GM19324 (cell line): ENCODE data around the gene MSANTD3.

Experiments
- ATAC-seq: cut with Tn5 transposase; IDR thresholded peaks from one replicate; pipeline ENCODE4 v1.9.1; 2021; ENCODE audit warnings: mild to moderate bottlenecking, moderate library complexity; ENCODE audit not compliant: unreplicated experiment, low FRiP score

The MSANTD3 gene

DNA sequence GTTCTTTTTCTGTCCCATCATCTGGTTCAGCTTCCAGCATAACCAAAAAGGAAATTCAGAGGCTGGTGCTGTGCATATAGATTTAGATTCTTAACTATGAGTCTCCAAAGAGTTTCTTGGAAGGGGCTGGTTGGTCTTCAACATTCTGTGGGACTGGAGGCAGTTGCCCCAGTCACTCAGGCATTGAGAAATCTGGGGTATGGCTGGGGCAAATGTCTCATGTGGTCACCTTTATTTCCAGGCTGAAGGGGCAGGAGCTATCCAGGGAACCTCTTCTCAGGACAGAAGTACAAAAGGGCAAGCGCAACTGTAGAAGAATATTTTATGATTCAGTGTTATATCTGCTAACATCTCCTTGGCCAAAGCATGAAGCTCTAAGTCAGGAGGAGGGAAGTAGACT is 30.6 kb downstream of the MSANTD3 start:
- ATAC-seq: no peak

DNA sequence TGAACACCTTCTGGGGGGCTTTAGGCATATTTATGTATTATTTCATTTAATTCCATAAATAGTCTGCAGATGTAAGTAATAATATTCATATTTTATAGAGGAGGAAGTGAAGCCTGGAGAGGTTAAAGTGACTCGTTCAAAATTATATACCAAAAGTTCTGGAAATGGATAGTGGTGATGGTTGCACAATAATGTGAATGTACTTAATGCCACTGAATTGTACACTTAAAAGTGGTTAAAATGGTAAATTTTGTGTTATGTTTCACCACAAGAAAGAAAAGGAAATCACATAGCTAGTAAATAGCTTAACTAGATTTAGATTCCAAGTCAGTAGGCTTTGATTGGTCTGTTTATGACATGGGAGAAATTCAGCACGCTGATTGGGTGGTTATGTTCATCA is 33.0 kb downstream of the MSANTD3 start:
- no peak for ATAC-seq

DNA sequence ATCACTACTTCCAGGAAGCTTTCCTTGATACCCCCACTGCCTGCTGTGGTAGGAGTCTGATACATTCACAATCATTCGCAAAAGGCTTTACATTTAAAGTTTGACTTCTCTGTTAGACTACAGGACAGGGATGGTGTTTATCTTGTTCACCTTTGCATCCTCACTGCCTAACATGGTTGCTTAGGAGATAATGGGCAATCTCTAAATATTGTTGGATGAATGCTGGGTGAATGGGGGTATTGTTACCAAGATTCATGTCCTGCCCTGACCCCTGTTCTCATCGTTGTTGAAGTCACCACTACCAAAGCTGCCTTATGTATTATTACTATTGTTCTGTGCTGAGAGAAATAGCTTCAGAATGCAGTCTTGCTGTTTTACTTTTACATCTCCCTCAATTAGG is 38.3 kb downstream of the MSANTD3 start:
- ATAC-seq: no peak

DNA sequence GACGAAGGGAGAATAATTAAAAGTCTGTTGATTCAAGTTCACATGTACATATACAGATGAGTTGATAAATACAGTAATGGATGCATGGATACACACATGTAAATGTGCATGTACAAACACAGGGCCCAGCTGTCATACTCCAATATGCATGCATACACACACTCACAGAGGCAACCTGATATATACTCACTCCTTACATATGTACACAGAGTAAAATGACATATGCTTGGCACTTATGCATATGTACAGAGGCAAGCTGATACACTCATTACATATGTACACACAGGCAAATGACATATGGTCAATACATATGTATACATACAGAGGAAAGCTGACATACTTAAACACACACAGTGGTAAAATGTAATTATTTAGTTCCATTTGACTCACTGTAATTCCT is 38.8 kb downstream of the MSANTD3 start:
- ATAC-seq: no peak

DNA sequence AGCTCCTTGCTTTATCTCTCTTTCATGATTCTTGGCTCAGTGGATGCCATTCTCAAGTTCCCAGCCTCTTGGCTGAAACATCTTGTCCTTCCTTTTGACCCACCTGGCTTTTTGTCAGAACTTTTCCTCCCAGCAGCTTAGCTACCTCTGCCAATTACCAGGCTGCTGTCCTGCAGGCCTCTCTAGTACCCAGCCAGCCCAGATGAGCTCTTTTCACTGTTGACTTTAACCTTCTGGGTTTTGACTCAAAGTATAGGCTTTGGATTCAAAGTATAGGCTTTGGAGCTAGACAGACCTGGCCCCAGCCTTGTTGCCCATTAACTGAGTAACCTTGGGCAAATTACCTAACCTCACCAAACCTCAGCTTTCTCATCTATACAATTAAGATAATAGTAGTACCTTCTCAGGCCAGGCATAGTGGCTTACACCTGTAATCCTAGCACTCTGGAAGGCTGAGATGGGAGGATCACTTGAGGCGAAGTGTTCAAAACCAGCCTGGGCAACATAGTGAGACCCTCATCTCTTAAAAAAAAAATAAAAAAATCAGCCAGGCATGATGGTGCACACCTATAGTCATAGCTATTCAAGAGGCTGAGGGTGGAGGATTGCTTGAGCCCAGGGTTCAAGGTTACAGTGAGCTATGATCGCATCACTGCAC is 39.4 kb downstream of the MSANTD3 start:
- ATAC-seq: no peak

DNA sequence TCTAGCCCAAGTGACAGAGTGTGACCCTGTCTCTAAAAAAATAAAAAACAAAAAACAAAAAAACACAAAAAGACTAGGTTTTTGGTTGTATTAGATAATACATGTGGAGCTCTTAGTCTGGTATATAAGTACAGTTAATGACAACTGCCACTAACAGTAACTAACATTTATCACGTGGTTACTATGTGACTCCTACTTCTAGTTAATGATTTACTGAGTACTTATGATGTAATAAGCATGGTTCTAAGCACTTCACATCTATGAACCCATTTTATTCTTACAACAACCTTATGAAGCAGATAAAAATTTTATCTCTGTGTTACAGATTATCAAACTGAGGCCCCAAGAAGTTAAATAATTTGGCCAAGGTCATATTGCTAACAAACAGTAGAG is 39.9 kb downstream of the MSANTD3 start:
- ATAC-seq: no peak

DNA sequence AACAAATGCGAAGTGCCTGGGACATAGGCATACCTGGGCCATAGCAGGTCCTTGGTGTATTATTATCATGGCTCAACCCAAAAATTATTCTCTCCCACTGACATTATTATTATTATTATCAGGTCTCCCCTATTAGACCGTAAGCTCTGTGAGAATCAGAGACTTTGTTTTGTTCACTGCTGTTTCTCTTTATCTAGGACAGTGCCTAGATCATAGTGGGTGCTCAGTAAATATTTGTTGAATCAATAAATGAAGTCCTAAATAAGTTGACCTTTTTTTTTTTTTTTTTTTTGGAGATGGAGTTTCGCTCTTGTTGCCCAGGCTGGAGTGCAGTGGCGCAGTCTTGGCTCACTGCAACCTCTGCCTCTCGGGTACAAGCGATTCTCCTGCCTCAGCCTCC is 41.1 kb downstream of the MSANTD3 start:
- no peak for ATAC-seq

DNA sequence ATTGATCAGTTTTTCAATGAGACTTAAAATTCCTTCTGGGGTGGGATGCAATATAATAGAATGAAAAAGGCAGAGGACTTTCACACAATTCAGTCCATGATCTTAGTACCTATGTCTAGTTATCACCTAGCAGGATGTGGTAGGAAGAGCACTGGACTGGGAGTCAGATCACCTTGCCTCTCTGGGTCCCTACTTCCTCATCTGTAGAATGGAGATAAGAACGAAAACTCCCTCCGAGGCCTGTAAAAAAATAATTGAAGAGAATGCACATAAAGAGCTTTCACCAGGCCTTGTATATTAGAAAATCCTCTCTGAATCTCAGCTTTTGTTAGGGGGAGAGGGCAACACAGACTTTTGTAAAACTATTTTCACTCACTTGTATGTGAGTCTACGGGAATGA is 45.3 kb downstream of the MSANTD3 start:
- ATAC-seq: no peak

DNA sequence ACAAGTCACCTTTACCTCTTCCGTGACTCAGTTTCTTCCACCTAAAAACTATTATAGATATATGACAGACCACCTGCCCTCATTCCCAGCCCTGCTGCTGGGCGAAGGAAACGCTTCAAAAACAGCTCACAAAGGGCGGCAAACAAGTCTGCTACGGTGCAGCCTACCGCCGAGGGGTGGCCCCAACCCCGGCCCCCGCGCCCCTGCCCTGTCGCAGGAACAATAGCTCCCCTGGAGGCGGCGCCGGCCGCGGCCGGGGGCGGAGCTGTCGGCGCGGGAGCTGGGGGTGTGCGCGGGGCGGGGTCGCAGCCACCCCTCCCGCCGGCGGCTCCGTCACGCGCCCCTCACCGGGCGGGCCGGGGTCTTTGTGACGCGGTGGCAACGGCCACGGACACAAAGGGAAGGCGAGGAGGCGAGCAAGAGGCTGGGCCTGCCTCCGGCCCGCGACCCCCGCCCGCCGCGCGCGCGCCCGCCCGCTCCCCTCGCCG is 45.9 kb downstream of the MSANTD3 start, which contains the start of gene TMEFF1:
Gene TMEFF1 (plus strand): TSS at position 362 of the 488 bp plus-strand sequence. CDS start 396 bp downstream, outside the sequence.
- no peak for ATAC-seq

DNA sequence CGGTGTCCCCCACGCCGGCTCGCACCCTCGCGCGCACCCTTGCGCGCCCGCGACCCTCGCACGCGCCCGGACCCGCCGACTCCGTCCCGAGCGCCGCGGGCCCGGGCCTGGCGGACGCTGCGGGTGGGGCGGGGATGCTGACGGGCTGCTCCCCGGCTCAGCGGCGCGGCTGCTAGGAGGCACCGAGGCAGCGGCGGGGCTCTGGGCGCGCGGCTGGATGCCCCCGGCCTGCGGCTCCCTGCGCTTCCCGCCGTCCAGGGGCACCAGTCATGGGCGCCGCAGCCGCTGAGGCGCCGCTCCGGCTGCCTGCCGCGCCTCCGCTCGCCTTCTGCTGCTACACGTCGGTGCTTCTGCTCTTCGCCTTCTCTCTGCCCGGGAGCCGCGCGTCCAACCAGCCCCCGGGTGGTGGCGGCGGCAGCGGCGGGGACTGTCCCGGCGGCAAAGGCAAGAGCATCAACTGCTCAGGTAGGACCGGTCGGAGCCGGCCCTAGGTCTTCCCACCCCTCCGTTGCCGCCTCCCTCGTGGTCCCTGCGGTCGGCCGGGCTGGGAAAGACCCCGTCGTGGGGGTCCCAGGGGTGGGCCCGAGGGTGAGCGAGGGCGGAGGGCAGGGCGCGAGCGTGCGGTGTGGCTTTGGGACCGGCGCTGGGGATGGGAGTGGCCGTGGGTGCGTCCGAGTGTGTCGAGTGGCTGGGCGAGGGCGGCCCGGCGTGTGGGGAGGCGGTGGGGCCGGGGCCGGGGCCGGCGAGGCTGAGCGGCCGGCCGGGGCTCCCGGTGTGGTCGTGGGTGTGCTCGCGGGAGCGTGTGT is 46.5 kb downstream of the MSANTD3 start:
- ATAC-seq: peak; percentile 69

DNA sequence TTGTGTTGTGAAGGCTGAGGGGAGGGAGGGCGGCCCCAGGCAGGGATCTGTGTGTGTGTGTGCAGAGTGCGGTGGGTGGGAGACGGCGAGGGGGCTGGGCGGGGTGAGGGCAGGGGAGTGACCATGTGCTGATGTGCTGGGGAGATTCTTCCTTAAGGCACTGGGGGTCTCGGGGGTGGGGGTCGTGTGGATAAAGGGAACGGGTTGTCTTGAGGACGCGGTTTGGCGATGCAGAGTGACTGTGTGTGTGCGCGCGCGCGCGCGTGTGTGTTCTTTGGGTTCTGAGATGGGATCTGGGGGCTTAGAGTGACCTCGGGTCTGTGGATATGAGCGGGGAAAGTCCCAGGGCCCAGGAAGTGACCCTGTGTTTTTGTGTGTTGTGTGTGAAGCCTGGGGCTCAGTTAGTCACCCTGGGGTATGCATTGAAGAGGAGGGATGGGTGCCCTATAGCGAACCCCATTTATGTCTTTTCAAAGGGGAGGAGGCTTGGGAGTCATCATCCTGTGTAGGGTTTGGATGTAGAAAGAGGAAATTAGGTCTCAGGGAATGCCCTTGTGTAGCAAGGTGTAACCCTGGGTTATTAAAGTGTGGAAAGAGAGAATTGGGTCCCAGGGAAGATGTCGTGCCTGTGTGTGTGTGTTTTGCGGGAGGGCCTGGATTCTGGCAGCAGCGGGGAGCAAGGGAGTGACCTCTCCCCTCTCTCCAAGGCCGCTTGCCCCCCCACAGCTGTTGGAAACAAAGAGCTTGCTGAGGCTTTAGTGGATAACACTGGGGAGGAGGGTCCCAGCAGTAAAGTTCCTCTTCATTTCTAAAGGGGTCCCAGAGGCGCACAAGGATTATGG is 47.4 kb downstream of the MSANTD3 start:
- ATAC-seq: no peak

DNA sequence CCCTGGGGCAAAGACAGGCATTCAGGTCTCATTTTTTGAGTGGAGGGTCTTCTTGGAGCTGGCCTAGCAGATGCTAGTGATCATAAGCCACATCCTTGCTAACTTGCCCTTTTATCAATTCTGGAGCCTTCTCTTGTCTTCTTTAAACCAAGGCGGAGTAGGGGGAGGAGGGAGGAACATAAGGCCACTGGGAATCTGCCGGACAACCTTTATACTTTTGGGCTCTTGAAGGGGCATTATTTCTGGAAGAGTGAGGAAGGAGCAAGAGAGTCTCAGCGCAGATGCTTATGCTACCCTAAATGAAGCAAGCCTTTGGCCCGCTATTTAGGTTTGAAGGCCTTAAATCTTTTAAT is 48.0 kb downstream of the MSANTD3 start:
- no peak for ATAC-seq

DNA sequence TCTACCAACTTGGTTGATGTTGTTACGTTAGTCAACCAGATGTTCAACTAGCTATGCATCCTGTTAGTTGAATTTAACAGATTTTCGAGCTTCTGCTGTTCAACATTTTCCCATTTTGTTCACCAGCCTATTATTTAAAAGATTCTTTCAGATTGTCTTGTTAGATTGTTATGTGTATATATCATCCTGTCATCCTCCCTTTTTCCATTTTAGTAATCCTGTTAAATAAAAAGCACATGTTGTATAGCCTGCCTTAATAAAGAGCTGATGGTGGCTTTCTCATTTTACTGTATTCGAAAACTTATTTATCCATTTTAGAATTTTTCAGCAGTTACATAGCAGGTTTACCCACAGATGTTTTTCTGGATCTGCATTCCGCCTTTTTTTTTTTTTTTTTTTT is 50.3 kb downstream of the MSANTD3 start:
- no peak for ATAC-seq

DNA sequence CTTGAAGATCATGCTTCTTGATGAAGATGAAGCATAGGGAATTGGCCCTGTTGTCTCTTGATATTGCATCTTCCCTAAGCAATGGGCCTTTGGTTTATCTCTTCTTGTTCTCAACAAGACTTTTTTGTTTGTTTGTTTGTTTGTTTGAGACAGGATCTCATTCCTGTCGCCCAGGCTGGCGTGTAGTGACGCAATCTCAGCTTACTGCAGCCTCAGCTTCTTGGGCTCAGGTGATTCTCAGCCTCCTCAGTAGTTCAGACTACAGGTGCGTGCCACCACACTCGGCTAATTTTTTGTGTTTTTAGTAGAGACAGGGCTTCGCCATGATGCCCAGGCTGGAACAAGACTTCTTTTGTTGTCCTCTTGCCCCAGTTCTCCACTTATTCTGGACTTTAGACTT is 51.2 kb downstream of the MSANTD3 start:
- ATAC-seq: no peak

DNA sequence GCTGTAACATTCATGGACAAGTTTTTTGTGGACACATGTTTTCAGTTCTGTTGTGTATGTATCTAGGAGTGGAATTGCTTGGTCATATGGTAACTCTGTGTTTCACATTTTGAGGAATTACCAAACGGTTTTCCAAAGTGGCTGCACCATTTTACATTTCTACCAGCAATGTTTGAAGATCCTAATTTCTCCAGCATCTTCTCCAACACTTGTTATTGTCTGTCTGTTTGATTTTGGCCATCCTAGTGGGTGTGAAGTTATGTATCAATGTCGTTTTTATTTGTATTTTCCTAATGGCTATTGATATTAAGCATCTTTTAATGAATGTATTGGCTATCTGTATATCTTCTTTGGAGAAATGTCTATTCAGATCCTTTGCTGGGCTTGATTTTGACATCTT is 52.9 kb downstream of the MSANTD3 start:
- no peak for ATAC-seq

DNA sequence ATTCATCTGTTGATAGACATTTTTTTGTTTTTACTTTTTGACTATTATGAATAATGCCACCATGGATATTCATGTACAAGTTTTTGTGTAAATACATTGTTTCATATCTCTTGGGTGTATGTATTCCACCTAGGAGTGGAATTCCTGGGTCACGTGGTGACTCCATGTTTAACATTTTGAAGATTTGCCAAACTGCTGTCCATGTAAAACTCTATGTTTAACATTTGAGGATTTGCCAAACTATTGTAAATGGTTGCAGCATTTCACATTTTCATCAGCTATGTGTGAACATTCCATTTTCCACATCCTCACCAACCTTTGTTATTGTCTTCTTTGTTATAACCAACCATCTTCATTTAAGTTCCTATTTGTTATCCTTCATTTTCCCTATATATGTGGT is 58.3 kb downstream of the MSANTD3 start:
- ATAC-seq: no peak

DNA sequence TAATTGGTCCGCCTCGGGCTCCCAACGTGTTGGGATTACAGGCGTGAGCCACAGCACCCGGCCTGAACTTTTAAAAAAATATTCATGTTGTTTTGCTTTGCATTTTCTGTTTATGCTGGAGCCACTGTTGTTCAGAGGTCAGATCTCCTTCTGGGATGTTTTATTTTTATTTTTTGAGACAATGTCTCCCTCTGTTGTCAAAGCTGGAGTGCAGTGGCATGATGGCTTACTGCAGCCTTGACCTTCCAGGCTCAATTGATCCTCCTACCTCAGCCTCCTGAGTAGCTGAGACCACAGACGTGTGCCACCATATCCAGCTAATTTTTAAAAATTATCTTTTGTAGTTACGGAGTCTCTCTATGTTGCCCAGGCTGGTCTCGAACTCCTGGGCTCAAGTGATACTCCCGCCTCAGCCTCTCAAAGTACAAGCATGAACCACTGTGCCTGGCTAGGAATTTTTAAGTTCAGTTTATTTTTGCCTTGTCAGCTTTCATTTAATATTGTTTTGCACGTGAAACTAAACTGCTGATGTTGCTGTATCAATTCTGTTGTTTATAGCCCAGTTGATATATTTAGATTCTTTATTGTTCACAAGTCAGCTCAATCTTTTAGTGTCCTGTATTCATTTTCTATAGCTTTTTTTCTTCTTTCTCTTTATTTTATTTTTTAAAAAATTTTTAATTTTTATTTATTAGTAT is 59.7 kb downstream of the MSANTD3 start:
- ATAC-seq: no peak

DNA sequence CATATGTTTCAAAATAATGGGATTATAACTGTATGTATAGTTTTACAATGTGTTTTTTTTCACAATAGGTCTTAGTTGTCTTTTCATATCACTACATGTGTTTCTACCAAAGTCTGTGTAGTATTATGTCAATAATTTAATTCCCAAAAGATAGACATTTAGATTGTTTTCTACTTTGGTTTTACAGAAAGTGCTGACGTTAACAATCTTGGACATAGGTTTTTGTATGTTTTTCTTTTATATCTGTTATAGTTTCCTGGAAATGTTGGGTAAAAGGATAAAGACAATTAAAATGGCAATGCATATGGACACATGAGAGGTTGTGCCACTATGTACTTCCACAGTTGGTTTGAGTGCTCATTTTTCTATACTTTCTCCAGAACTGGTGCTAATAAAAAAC is 61.2 kb downstream of the MSANTD3 start:
- no peak for ATAC-seq

DNA sequence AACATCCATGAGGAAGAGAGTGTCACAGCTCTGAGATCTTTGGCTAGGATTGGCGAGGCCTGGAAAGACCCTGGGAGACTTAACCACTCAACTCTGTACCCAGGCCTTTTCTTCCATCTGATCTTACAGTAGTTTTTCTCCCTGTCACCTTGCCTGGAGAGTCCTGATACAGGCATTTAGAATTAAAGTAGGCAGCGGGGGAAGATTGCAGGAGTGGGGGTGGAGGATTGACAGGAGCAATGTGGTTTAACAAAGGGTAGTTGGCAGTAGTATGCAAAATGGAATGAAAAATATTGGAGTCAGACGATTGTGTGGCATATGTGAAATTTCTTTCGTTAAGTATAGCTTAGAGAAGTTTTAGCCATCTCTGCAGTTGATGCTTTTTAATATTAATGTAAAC is 62.9 kb downstream of the MSANTD3 start:
- no peak for ATAC-seq

DNA sequence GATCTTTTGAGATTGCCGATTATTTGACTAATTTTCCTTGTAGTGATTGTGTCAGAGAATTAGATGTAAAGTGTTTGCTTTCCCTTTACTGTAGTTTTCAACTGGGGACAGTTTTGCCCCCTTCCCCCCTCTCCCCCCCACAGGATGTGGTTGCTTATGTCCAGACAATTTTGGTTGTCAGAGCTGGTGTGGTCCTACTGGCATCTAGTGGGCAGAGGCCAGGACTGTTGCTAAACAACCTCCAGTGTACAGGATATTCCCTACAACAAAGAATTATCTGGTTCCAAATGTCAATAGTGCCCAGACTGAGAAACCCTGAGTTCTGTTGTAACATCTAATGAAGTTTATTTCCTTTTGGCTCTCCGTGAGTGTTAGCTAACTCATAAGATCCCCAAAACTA is 66.0 kb downstream of the MSANTD3 start:
- no peak for ATAC-seq

DNA sequence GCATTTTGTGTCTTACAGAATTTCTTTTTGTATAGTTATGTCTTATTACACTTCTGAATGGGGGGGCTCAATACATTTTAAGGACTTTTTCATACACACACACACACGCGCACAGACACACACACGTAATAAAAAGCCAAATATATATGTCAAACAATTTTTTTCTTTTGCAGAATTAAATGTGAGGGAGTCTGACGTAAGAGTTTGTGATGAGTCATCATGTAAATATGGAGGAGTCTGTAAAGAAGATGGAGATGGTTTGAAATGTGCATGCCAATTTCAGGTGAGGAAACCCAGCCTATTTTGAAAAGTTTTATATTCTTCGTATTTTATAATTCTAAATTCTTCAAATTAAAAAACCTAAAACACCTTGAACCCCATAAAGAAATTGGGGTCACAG is 71.6 kb downstream of the MSANTD3 start:
- no peak for ATAC-seq
